Upper lobe of left lung (tissue), 6 donors: ENCODE data around the gene POLR2B. TPM values are rescaled to one million over a fixed set of nuclear protein-coding genes. Genes with fewer than 3 reads are reported as not detected.

Source experiments
- ATAC-seq, 2 donors: fragments of 200-7000 bp; cut with Tn5 transposase; one replicate each; pipeline ENCODE4 v1.9.1; 2022; ENCODE audit warnings: mild to moderate bottlenecking in 2 of 2, moderate library complexity in 2 of 2; ENCODE audit not compliant: low FRiP score in 2 of 2
- DNase-seq, 2 donors: peaks; one replicate each; pipeline ENCODE4 v3.0.0-alpha.2; 2019 to 2020
- H3K27ac ChIP-seq, 4 donors: fragments of 200-600 bp; sonication (generic); one replicate each; pipeline ENCODE4 v1.5.1; 2016 to 2019
- H3K27me3 ChIP-seq, 4 donors: fragments of 200-600 bp; sonication (generic); one replicate each; pipeline ENCODE4 v1.5.1; 2017 to 2019
- H3K36me3 ChIP-seq, 4 donors: fragments of 200-600 bp; sonication (generic); one replicate each; pipeline ENCODE4 v1.5.1; 2016 to 2019
- H3K4me1 ChIP-seq, 4 donors: fragments of 200-600 bp; sonication (generic); one replicate each; pipeline ENCODE4 v1.5.1; 2018 to 2019
- H3K4me3 ChIP-seq, 4 donors: fragments of 200-600 bp; sonication (generic); one replicate each; pipeline ENCODE4 v1.5.1; 2017 to 2019; ENCODE audit warnings: mild to moderate bottlenecking in 2 of 4, moderate library complexity in 1 of 4
- H3K9me3 ChIP-seq, 4 donors: fragments of 200-600 bp; sonication (generic); one replicate each; pipeline ENCODE4 v1.5.1; 2018 to 2019
- CTCF ChIP-seq, 6 experiments: fragments of 450-650 bp in 4 of 6; fragments of 200-600 bp in 2 of 6; sonication (generic) in 2 of 6; IDR thresholded peaks; one replicate each; pipeline ENCODE4 v1.5.1; 2016 to 2019; ENCODE audit warnings: antibody characterized with exemption in 6 of 6
- EP300 ChIP-seq, 4 donors: sonication (generic); formaldehyde crosslinking; IDR thresholded peaks; one replicate each; pipeline ENCODE4 v1.5.1; 2017; ENCODE audit warnings: antibody characterized with exemption in 4 of 4, control low read depth in 2 of 4
- POLR2A ChIP-seq, 4 donors: fragments of 450-650 bp; IDR thresholded peaks; one replicate each; pipeline ENCODE4 v1.5.1; 2016 to 2017; ENCODE audit warnings: antibody characterized with exemption in 4 of 4, mild to moderate bottlenecking in 2 of 4
- POLR2AphosphoS5 ChIP-seq, 2 donors: sonication (generic); formaldehyde crosslinking; IDR thresholded peaks; one replicate each; pipeline ENCODE4 v1.5.1; 2017; ENCODE audit warnings: antibody characterized with exemption in 2 of 2
- WGBS, 2 donors: methylation state at CpG; one replicate each; pipeline ENCODE4 v1.1.5; 2017 to 2018; 5-methylcytosine and 5-hydroxymethylcytosine counted together
- total RNA-seq, 6 donors: library from RNA; depleted of rRNA in 4 of 6; stranded (reverse); fragments of >200 nt in 4 of 6; gene quantifications; one replicate each; pipeline versions ENCODE4 v1.1.0 to v1.2.1, GENCODE V29; 2016 to 2021
- donor health status: DM: no; HTN: no; CAD: no; lungs with moderate emphysema.
- donor health status: DM: no; HTN: yes; CAD: no; lungs with severe emphysema.

POLR2B gene
- total RNA-seq, 6 donors from 2014 or later: 50.7 to 138 (median 69.4) TPM

GRCh38 chr4:56972809-56973208 lies 5.9 kb upstream of the POLR2B start:
- TF ChIP-seq CTCF (IDR thresholded peaks at IDR 0.05) (no peak), POLR2A (IDR thresholded peaks at IDR 0.05) (no peak), EP300 (IDR thresholded peaks at IDR 0.05) (no peak), POLR2AphosphoS5 (IDR thresholded peaks at IDR 0.05) (no peak)
- peaks cover 0 to 11% (median 0%) of the 10 kb centered on the region in 4 donors for H3K9me3 ChIP-seq
- H3K27me3 ChIP-seq: no peaks in the 10 kb centered on the region
- H3K27ac ChIP-seq: no peak overlapping the region
- ATAC-seq (no peak), DNase-seq (no peak)
- peaks cover 19 to 23% (median 22%) of the 10 kb centered on the region in 4 donors for H3K4me1 ChIP-seq
- no peak overlapping the region for H3K4me3 ChIP-seq
- peaks cover 17 to 62% (median 44%) of the 10 kb centered on the region in 4 donors for H3K36me3 ChIP-seq

GRCh38 chr4:56973336-56973735 lies 5.4 kb upstream of the POLR2B start:
- DNase-seq (no peak), ATAC-seq (no peak)
- TF ChIP-seq EP300 (IDR thresholded peaks at IDR 0.05) (no peak), POLR2A (IDR thresholded peaks at IDR 0.05) (no peak), CTCF (IDR thresholded peaks at IDR 0.05) (no peak), POLR2AphosphoS5 (IDR thresholded peaks at IDR 0.05) (no peak)

GRCh38 chr4:56976283-56976836 lies 2.3 kb upstream of the POLR2B start:
- Histone ChIP-seq H3K9me3 (peaks cover 0 to 11% (median 0%) of the 10 kb centered on the region in 4 donors), H3K27me3 (no peaks in the 10 kb centered on the region), H3K36me3 (peaks cover 17 to 27% (median 23%) of the 10 kb centered on the region in 4 donors), H3K4me3 (peak overlapping the region; percentile 94 to 99 (median 96)), H3K4me1 (peaks cover 37 to 48% (median 41%) of the 10 kb centered on the region in 4 donors), H3K27ac (peak overlapping the region; percentile 87 to 94 (median 90))
- DNase-seq: peak in 1 of 2 donors; percentile 31
- no peak for ATAC-seq
- whole genome bisulfite sequencing, 2 donors: 4 to 6% methylated on average over 9 to 24 of the region's 35 CpGs
- TF ChIP-seq CTCF (IDR thresholded peaks at IDR 0.05): no peak
- TF ChIP-seq EP300 (IDR thresholded peaks at IDR 0.05): no peak
- no peak for TF ChIP-seq POLR2A (IDR thresholded peaks at IDR 0.05)
- no peak for TF ChIP-seq POLR2AphosphoS5 (IDR thresholded peaks at IDR 0.05)

More at GRCh38 chr4:56973336-56973735, 5.4 kb upstream of the POLR2B start:
- Histone ChIP-seq H3K4me1 (peaks cover 20 to 29% (median 24%) of the 10 kb centered on the region in 4 donors), H3K9me3 (peaks cover 0 to 11% (median 0%) of the 10 kb centered on the region in 4 donors), H3K4me3 (no peak overlapping the region), H3K36me3 (peaks cover 17 to 56% (median 40%) of the 10 kb centered on the region in 4 donors), H3K27me3 (no peaks in the 10 kb centered on the region), H3K27ac (no peak overlapping the region)
- WGBS, 2 donors: 92 to 97% methylated on average over 3 of the region's 3 CpGs

- 0% methylated on average over 4 of the region's 46 CpGs for WGBS, 2 donors
- H3K4me3 ChIP-seq: peak overlapping the region; percentile 94 to 99 (median 96)
- H3K36me3 ChIP-seq: peaks cover 17 to 22% (median 19%) of the 10 kb centered on the region in 4 donors
- no peaks in the 10 kb centered on the region for H3K27me3 ChIP-seq
- peak overlapping the region; percentile 87 to 94 (median 90) for H3K27ac ChIP-seq
- peaks cover 0 to 11% (median 0%) of the 10 kb centered on the region in 4 donors for H3K9me3 ChIP-seq
- H3K4me1 ChIP-seq: peaks cover 43 to 54% (median 46%) of the 10 kb centered on the region in 4 donors
- ATAC-seq (peak; percentile 28 to 81), DNase-seq (peak; percentile 81 to 94)
- no peak for TF ChIP-seq POLR2AphosphoS5 (IDR thresholded peaks at IDR 0.05)
- TF ChIP-seq POLR2A (IDR thresholded peaks at IDR 0.05): peak in 1 of 4 donors; percentile 27
- peak in 1 of 6 experiments; percentile 32 for TF ChIP-seq CTCF (IDR thresholded peaks at IDR 0.05)
These were observed 1.8 kb upstream of the POLR2B start for GRCh38 chr4:56976837-56977320.
